ENCODE measurements around the gene HOXC9. TPM values are rescaled to one million over a fixed set of nuclear protein-coding genes. Genes with fewer than 3 reads are reported as not detected.

Gene HOXC9
- total and polyA plus RNA-seq, 9 of the 15 experiments (the other 6 are each of a cell fraction or from before 2014, with no cell fraction given), result 1.1 to 10.5 (median 9.3) TPM

GRCh38 chr12:54019091-54019811 lies 19.3 kb downstream of the HOXC9 start:
- peak overlapping the region; percentile 61 to 90; a peak in 3 of 4 replicates for H3K9ac ChIP-seq (ENCODE audit: insufficient read depth in 1 of 2, low read depth in 2 of 2, low read length in 2 of 2)
- peak in 3 of 4 experiments; percentile 42 to 55 (median 45) for DNase-seq (ENCODE audit: extremely low read depth in 1 of 4, low spot score in 3 of 4)
- intact Hi-C loops (cut with micrococcal nuclease), result loop anchor here (10.0 kb wide), 1 partner anchor 276 kb away; no protein-coding TSS in a partner anchor
- in situ Hi-C loops (cut with MboI), result no loop called here
- no peaks in the 10 kb centered on the region for H3K9me3 ChIP-seq (replicated peaks; ENCODE audit: control insufficient read depth, insufficient read depth, low read depth, low read length)
- no peaks in the 10 kb centered on the region for H3K27me3 ChIP-seq (ENCODE audit: control insufficient read depth in 2 of 2, insufficient read depth in 2 of 2, low read length in 2 of 2)
- FAIRE-seq, result no peak
- ATAC-seq, result no peak
- H4K20me1 ChIP-seq (replicated peaks; ENCODE audit: control insufficient read depth, insufficient read depth, low read length), result no peaks in the 10 kb centered on the region
- no peaks in the 10 kb centered on the region for H3K9me1 ChIP-seq (ENCODE audit: control insufficient read depth, insufficient read depth, low read length)
- H3K4me3 ChIP-seq, result 0 out of 2 replicates have a peak overlapping the region, but pooled peaks have one; percentile 12
- H3K4me1 ChIP-seq (replicated peaks in 1 of 2; ENCODE audit: control insufficient read depth in 2 of 2, insufficient read depth in 2 of 2, low read length in 2 of 2), result peaks cover 10 to 52% of the 10 kb centered on the region in 2 experiments
- no TSS peak for BruUV-seq (replicated peaks)
- ChIA-PET POLR2A (no interaction called here), CTCF (ENCODE audit: low intra/inter-chr PET ratio) (interaction anchor here (0.8 kb wide), 1 partner anchor 13 kb away, joined by 3 read pairs; no protein-coding TSS in a partner anchor)
- 65% methylated on average over 29 of the region's 43 CpGs for WGBS (ENCODE audit: insufficient coverage, low coverage, missing lambda C conversion rate)
- no peak overlapping the region for H3K4me2 ChIP-seq (ENCODE audit: insufficient read depth, low read length)
- peaks cover 3% of the 10 kb centered on the region; the same call in 2 of the 3 replicates for H3K79me2 ChIP-seq (ENCODE audit: control insufficient read depth, insufficient read depth, low read length)
- TF ChIP-seq ZBTB33 (CRISPR knock-in tag; IDR thresholded peaks at IDR 0.05) (peak; percentile 97), SMC3 (conservative IDR thresholded peaks at IDR 0.05; ENCODE audit: insufficient read depth, low read depth, low read length) (no peak), NCOA2 (IDR thresholded peaks at IDR 0.05; ENCODE audit: partially characterized antibody in 2 of 2) (no peak), POLR2G (IDR thresholded peaks at IDR 0.05; ENCODE audit: low read depth, low read length) (peak; percentile 56), EGR1 (conservative IDR thresholded peaks at IDR 0.05) (0 out of 2 replicates have a peak, but pooled peaks have one; percentile 13), ZFX (CRISPR knock-in tag; IDR thresholded peaks at IDR 0.05) (peak; percentile 25; the same call in 1 of the 2 replicates), ZBTB7A (IDR thresholded peaks at IDR 0.05; ENCODE audit: borderline replicate concordance, control insufficient read depth, low read depth, low read length) (no peak), E2F6 (IDR thresholded peaks at IDR 0.05; ENCODE audit: borderline replicate concordance in 1 of 2, extremely low read depth in 1 of 2, insufficient read depth in 1 of 2, insufficient read length in 1 of 2, low read depth in 1 of 2, low read length in 1 of 2, poor library complexity in 1 of 2, severe bottlenecking in 1 of 2) (peak in 1 of 2 experiments; percentile 44), SLC30A9 (CRISPR knock-in tag; IDR thresholded peaks at IDR 0.05) (no peak), EZH2 (IDR thresholded peaks at IDR 0.05; ENCODE audit: borderline replicate concordance, low read depth, low read length) (no peak), CCNT2 (IDR thresholded peaks at IDR 0.05; ENCODE audit: borderline replicate concordance, extremely low read depth, insufficient read length, low read depth, low read length) (peak; percentile 17)
- H3K27ac ChIP-seq (ENCODE audit: extremely low read depth, low read depth, low read length), result peak overlapping the region; percentile 86
- H2AFZ ChIP-seq (ENCODE audit: low read depth, low read length), result peak overlapping the region; percentile 97; the same call in 1 of the 2 replicates
- no peaks in the 10 kb centered on the region for H3K36me3 ChIP-seq (ENCODE audit: control insufficient read depth, insufficient read depth, low read length)
